Sigmoid colon (tissue), 3 donors: ENCODE data around the gene C6orf132.

Experiments
- CTCF ChIP-seq, 4 experiments: fragments of 450-650 bp in 3 of 4; fragments of 200-600 bp in 1 of 4; IDR thresholded peaks; one replicate each; pipeline ENCODE4 v1.5.1; 2016 to 2019; ENCODE audit warnings: antibody characterized with exemption in 4 of 4, mild to moderate bottlenecking in 3 of 4, moderate library complexity in 2 of 4
- POLR2A ChIP-seq, 2 donors: fragments of 450-650 bp; IDR thresholded peaks; one replicate each; pipeline ENCODE4 v1.6.1; 2016; ENCODE audit warnings: antibody characterized with exemption in 2 of 2, mild to moderate bottlenecking in 2 of 2, moderate library complexity in 2 of 2

GRCh38 chr6:42095776-42096541 is 46.5 kb downstream of the C6orf132 start:
- no peak for TF ChIP-seq CTCF (IDR thresholded peaks at IDR 0.05)
- TF ChIP-seq POLR2A (IDR thresholded peaks at IDR 0.05): no peak
